ENCODE results near the gene SLC25A24. TPM values are rescaled to one million over a fixed set of nuclear protein-coding genes. Genes with fewer than 3 reads are reported as not detected.

The SLC25A24 gene
- total RNA-seq, 1 experiment from 2014 or later: 21.0 TPM

- CTCF ChIA-PET: interaction anchor here (0.6 to 1.5 kb wide), 4 partner anchors 12 to 321 kb away, joined by 3 to 4 read pairs (median 3); no protein-coding TSS in a partner anchor
- POLR2A ChIA-PET: no interaction called here
- TF ChIP-seq CTCF (IDR thresholded peaks at IDR 0.05; ENCODE audit: unreplicated experiment): no peak
- no peak overlapping the region for H3K27ac Mint-ChIP-seq (ENCODE audit: low read depth, unreplicated experiment)
- intact Hi-C loops (cut with micrococcal nuclease): no loop called here
- H3K9me3 Mint-ChIP-seq (ENCODE audit: unreplicated experiment): no peaks in the 10 kb centered on the region
- H3K4me3 Mint-ChIP-seq (ENCODE audit: unreplicated experiment): no peak overlapping the region
- no TSS peak for BruUV-seq (replicated peaks)
- no peaks in the 10 kb centered on the region for H3K27me3 Mint-ChIP-seq (ENCODE audit: insufficient read depth, unreplicated experiment)
- H3K36me3 Mint-ChIP-seq (ENCODE audit: insufficient read depth, unreplicated experiment): no peaks in the 10 kb centered on the region
- peaks cover 4% of the 10 kb centered on the region for H3K4me1 Mint-ChIP-seq (ENCODE audit: insufficient read depth, unreplicated experiment)
- no peak for DNase-seq (ENCODE audit: unreplicated experiment)
Measured at GRCh38 chr1:108106775-108107174, 93.4 kb downstream of the SLC25A24 start.

- ChIA-PET CTCF (no interaction called here), POLR2A (no interaction called here)
- Mint-ChIP-seq H3K27ac (ENCODE audit: low read depth, unreplicated experiment) (no peak overlapping the region), H3K4me1 (ENCODE audit: insufficient read depth, unreplicated experiment) (no peaks in the 10 kb centered on the region), H3K4me3 (ENCODE audit: unreplicated experiment) (no peak overlapping the region), H3K9me3 (ENCODE audit: unreplicated experiment) (no peaks in the 10 kb centered on the region), H3K27me3 (ENCODE audit: insufficient read depth, unreplicated experiment) (peaks cover 10% of the 10 kb centered on the region), H3K36me3 (ENCODE audit: insufficient read depth, unreplicated experiment) (no peaks in the 10 kb centered on the region)
- no peak for TF ChIP-seq CTCF (IDR thresholded peaks at IDR 0.05; ENCODE audit: unreplicated experiment)
- no TSS peak for BruUV-seq (replicated peaks)
- DNase-seq (ENCODE audit: unreplicated experiment): no peak
- intact Hi-C loops (cut with micrococcal nuclease): no loop called here
Measured at GRCh38 chr1:108100148-108100547, 100.0 kb downstream of the SLC25A24 start.

GRCh38 chr1:108097018-108097417, 103.1 kb downstream of the SLC25A24 start:
- Mint-ChIP-seq H3K4me3 (ENCODE audit: unreplicated experiment) (no peak overlapping the region), H3K27me3 (ENCODE audit: insufficient read depth, unreplicated experiment) (peaks cover 10% of the 10 kb centered on the region), H3K36me3 (ENCODE audit: insufficient read depth, unreplicated experiment) (no peaks in the 10 kb centered on the region), H3K27ac (ENCODE audit: low read depth, unreplicated experiment) (no peak overlapping the region), H3K9me3 (ENCODE audit: unreplicated experiment) (no peaks in the 10 kb centered on the region), H3K4me1 (ENCODE audit: insufficient read depth, unreplicated experiment) (no peaks in the 10 kb centered on the region)
- BruUV-seq (replicated peaks): no TSS peak
- ChIA-PET CTCF (no interaction called here), POLR2A (no interaction called here)
- no peak for TF ChIP-seq CTCF (IDR thresholded peaks at IDR 0.05; ENCODE audit: unreplicated experiment)
- intact Hi-C loops (cut with micrococcal nuclease): no loop called here
- no peak for DNase-seq (ENCODE audit: unreplicated experiment)

GRCh38 chr1:108096089-108096488, 104.1 kb downstream of the SLC25A24 start:
- H3K36me3 Mint-ChIP-seq (ENCODE audit: insufficient read depth, unreplicated experiment): no peaks in the 10 kb centered on the region
- ChIA-PET CTCF (no interaction called here), POLR2A (no interaction called here)
- no peaks in the 10 kb centered on the region for H3K4me1 Mint-ChIP-seq (ENCODE audit: insufficient read depth, unreplicated experiment)
- no peak for DNase-seq (ENCODE audit: unreplicated experiment)
- H3K4me3 Mint-ChIP-seq (ENCODE audit: unreplicated experiment): no peak overlapping the region
- no peaks in the 10 kb centered on the region for H3K9me3 Mint-ChIP-seq (ENCODE audit: unreplicated experiment)
- BruUV-seq (replicated peaks): no TSS peak
- H3K27ac Mint-ChIP-seq (ENCODE audit: low read depth, unreplicated experiment): no peak overlapping the region
- intact Hi-C loops (cut with micrococcal nuclease): no loop called here
- H3K27me3 Mint-ChIP-seq (ENCODE audit: insufficient read depth, unreplicated experiment): peaks cover 10% of the 10 kb centered on the region
- no peak for TF ChIP-seq CTCF (IDR thresholded peaks at IDR 0.05; ENCODE audit: unreplicated experiment)

All from MCF 10A (cell line).